H1 (cell line): ENCODE results near the gene GFAP. TPM values are rescaled to one million over a fixed set of nuclear protein-coding genes. Genes with fewer than 3 reads are reported as not detected.

Experiments used
- TEAD4 ChIP-seq: IDR thresholded peaks from 2 replicates; pipeline ENCODE4 v1.6.1; 2012; ENCODE audit warnings: low read depth, low read length, inconsistent platforms, mixed read lengths
- polyA plus RNA-seq, 7 experiments: library from polyadenylated mRNA; depleted of rRNA in 3 of 7; stranded (reverse) in 5 of 7; unstranded in 2 of 7; fragments of >200 nt in 5 of 7; fragments of 200-250 nt in 2 of 7; gene quantifications; 1 replicate in 5 of 7; 2 replicates in 1 of 7; 4 replicates in 1 of 7; pipeline versions ENCODE4 v1.2.1 to v1.2.3, GENCODE V29; 2011 to 2013; ENCODE audit warnings: missing spikeins in 2 of 7, mixed read lengths in 2 of 7
- total RNA-seq: library from RNA; stranded (reverse); fragmentation: NEBNext Ultra II Directional; extraction: Animal tissue kit (Norgen Biotek cat#: 25700); gene quantifications from 2 replicates; pipeline ENCODE4 v1.2.1, GENCODE V29; 2021

Gene GFAP
- total and polyA plus RNA-seq, 2 of the 8 experiments (the other 6 are each of a cell fraction or from before 2014, with no cell fraction given): 1.3 to 1.5 TPM

- no peak for TF ChIP-seq TEAD4
Observed at GRCh38 chr17:44865931-44866330, 49.4 kb downstream of the GFAP start (continued).
